Stimulated activated naive CD8-positive, alpha-beta T cell treated with anti-CD3 and anti-CD28 coated beads, Interleukin-15, Interleukin-2, amounts not matched to agents 100 ng/mL and 50 ng/mL, for 24 hours (primary cell): ENCODE measurements around the gene PAWR.
"Not testable (repeated sequence)": the region's sequence is repeated elsewhere in the genome, so short reads cannot be mapped to it uniquely, and the experiment has no call there.

Experiments used
- H3K27ac Mint-ChIP-seq: one replicate; pipeline ENCODE4 v1.8.0; 2021; ENCODE audit warnings: mild to moderate bottlenecking, mixed read lengths
- H3K27me3 Mint-ChIP-seq: one replicate; pipeline ENCODE4 v1.8.0; 2021; ENCODE audit warnings: mixed read lengths
- H3K36me3 Mint-ChIP-seq: one replicate; pipeline ENCODE4 v1.8.0; 2021; ENCODE audit warnings: low read depth, mixed read lengths
- H3K4me1 Mint-ChIP-seq: one replicate; pipeline ENCODE4 v1.8.0; 2021; ENCODE audit warnings: low read depth, mixed read lengths
- H3K4me3 Mint-ChIP-seq: one replicate; pipeline ENCODE4 v1.8.0; 2021; ENCODE audit warnings: mild to moderate bottlenecking, mixed read lengths
- H3K9me3 Mint-ChIP-seq: one replicate; pipeline ENCODE4 v1.8.0; 2021; ENCODE audit warnings: mixed read lengths

PAWR gene

DNA sequence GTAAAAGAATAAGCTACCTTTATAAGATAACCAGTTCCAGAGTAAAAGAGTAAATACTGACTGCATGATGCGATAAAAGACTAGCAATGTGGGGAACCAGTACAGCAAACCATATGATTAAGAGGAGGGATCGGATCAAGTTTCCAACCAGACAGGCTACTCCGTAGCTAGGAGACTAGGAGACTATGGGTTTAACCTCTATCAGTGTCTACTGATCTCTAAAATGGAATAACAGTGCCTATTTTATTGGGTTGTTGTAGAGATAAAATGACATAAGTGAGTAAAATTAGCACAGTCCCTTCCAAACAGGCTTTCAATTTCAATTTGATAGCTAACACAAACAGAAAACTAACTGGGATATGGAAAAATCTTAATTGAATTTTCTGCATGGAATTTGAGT, 76.0 kb downstream of the PAWR start:
- no peak overlapping the region for H3K4me3 Mint-ChIP-seq
- H3K27ac Mint-ChIP-seq = no peak overlapping the region
- H3K4me1 Mint-ChIP-seq = no peaks in the 10 kb centered on the region
- no peaks in the 10 kb centered on the region for H3K9me3 Mint-ChIP-seq
- H3K27me3 Mint-ChIP-seq = no peaks in the 10 kb centered on the region
- H3K36me3 Mint-ChIP-seq = no peaks in the 10 kb centered on the region

- no peaks in the 10 kb centered on the region for H3K4me1 Mint-ChIP-seq
- no peaks in the 10 kb centered on the region for H3K27me3 Mint-ChIP-seq
- no peaks in the 10 kb centered on the region for H3K9me3 Mint-ChIP-seq
- H3K36me3 Mint-ChIP-seq = no peaks in the 10 kb centered on the region
- H3K4me3 Mint-ChIP-seq = no peak overlapping the region
- no peak overlapping the region for H3K27ac Mint-ChIP-seq
Measured at GRCh38 chr12:79601908-79602307, 88.9 kb downstream of the PAWR start.

- Mint-ChIP-seq H3K4me3 (no peak overlapping the region), H3K27ac (no peak overlapping the region), H3K27me3 (no peaks in the 10 kb centered on the region), H3K36me3 (no peaks in the 10 kb centered on the region), H3K9me3 (no peaks in the 10 kb centered on the region), H3K4me1 (no peaks in the 10 kb centered on the region)
Measured at GRCh38 chr12:79597910-79598309, 92.9 kb downstream of the PAWR start.

DNA sequence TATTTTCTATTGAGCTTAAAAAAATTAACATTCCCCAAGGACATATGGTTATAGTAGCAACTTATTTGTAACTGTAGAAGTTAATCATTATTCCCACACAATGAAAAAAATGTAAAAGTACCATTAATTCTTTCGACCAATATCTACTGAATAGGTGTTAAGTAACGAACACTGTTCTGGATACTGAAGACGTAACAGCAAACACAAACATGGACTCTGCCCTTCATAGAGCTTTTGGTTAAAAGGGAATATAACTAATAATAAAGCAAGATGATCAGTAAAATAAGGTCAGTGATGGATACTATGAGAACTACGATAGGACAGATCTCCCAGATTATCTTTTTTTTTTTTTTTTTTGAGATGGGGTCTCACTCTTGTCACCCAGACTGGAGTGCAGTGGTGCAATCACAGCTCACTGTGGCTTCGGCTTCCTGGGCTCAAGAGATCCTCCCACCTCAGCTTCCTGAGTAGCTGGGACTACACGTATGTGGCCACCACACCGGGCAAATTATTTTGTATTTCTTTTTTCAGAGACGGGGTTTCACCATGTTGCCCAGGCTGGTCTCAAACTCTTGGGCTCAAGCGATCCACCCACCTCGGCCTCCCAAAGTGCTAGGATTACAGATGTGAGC, 93.9 kb downstream of the PAWR start:
- no peaks in the 10 kb centered on the region for H3K27me3 Mint-ChIP-seq
- no peaks in the 10 kb centered on the region for H3K9me3 Mint-ChIP-seq
- no peak overlapping the region for H3K27ac Mint-ChIP-seq
- no peaks in the 10 kb centered on the region for H3K36me3 Mint-ChIP-seq
- no peaks in the 10 kb centered on the region for H3K4me1 Mint-ChIP-seq
- H3K4me3 Mint-ChIP-seq = no peak overlapping the region

DNA sequence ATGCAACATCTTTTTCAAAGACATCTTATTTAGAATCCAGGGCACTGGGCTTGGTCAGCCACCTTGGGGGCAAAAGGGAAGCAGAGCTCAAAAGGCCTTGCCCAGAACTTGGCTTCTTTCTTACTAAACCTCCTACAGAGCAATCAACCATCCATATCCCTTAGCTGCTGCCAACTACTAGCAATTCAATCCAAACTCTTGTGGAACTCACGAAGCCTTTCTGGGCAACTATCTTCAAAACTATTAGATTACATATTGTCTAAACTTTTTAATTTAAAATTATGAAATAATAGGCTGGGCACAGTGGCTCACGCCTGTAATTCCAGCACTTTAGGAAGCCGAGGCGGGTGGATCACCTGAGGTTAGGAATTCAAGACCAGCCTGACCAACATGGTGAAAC, 95.5 kb downstream of the PAWR start:
- Mint-ChIP-seq H3K4me3 (no peak overlapping the region), H3K27me3 (no peaks in the 10 kb centered on the region)

DNA sequence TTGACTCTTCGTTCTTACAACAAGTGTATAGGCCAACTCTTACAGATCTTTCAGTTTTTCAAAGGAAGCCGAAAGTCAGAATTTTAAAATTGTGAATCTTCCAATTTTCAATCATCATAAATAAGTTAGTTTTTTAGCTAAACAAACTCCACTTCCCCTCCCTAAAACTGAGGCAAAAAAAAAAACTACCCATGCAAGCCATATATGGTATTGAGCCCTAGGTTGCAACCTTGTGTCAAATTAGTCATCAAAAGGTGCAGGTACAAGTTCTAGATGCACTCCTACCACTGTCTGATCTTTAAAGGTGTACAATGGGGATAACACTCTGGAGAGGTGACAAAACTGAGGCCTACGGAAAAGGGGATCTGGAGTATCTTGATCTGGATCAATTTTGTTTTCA, 97.9 kb downstream of the PAWR start:
- no peak overlapping the region for H3K4me3 Mint-ChIP-seq
- H3K36me3 Mint-ChIP-seq = no peaks in the 10 kb centered on the region
- H3K27me3 Mint-ChIP-seq = no peaks in the 10 kb centered on the region

More for the DNA sequence above, 95.5 kb downstream of the PAWR start:
- Mint-ChIP-seq H3K36me3 (no peaks in the 10 kb centered on the region), H3K9me3 (no peaks in the 10 kb centered on the region), H3K4me1 (no peaks in the 10 kb centered on the region), H3K27ac (no peak overlapping the region)

DNA sequence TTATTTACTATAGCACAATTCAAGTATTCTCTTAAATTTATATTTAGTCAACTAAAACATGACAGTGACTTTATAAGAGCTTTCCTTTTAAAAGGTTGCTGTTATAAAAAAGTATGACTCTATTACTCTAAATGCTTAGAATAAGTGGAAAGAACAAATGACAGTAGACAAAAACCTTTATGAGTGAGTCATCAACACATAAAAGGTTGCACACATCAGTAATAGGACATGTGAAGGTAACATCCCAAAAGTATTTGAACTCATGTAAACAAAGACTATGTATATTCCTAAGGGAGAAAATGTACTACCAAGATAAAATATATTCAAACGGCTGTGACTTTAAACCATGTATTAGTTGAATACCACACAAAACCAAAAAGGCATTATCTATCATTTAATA, 98.8 kb downstream of the PAWR start:
- H3K4me3 Mint-ChIP-seq = no peak overlapping the region
- H3K4me1 Mint-ChIP-seq = no peaks in the 10 kb centered on the region
- no peaks in the 10 kb centered on the region for H3K27me3 Mint-ChIP-seq
- H3K27ac Mint-ChIP-seq = no peak overlapping the region
- H3K9me3 Mint-ChIP-seq = no peaks in the 10 kb centered on the region
- no peaks in the 10 kb centered on the region for H3K36me3 Mint-ChIP-seq

More for the DNA sequence above, 97.9 kb downstream of the PAWR start:
- H3K4me1 Mint-ChIP-seq = no peaks in the 10 kb centered on the region
- H3K9me3 Mint-ChIP-seq = no peaks in the 10 kb centered on the region
- H3K27ac Mint-ChIP-seq = no peak overlapping the region

DNA sequence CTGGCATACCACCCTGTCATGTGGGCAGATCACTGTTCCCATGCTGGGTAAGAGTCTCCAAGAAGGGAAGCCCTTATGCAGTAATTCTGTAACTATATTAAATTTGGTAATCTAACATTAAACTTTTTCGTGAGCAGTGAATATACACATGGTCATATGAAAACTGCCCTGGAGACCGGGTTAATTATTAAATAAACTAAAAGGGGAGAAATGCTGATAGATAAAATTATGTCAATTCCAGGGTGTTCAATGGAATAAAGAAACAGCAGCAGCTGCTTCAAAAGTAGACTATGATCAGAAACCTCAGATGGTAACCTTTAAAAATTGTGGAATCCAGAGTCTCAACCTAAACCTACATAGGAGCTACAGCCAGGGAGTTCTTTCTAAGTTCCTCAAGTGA, 100.0 kb downstream of the PAWR start:
- H3K36me3 Mint-ChIP-seq = no peaks in the 10 kb centered on the region
- H3K27me3 Mint-ChIP-seq = no peaks in the 10 kb centered on the region
- no peaks in the 10 kb centered on the region for H3K4me1 Mint-ChIP-seq
- no peaks in the 10 kb centered on the region for H3K9me3 Mint-ChIP-seq
- no peak overlapping the region for H3K4me3 Mint-ChIP-seq
- no peak overlapping the region for H3K27ac Mint-ChIP-seq

DNA sequence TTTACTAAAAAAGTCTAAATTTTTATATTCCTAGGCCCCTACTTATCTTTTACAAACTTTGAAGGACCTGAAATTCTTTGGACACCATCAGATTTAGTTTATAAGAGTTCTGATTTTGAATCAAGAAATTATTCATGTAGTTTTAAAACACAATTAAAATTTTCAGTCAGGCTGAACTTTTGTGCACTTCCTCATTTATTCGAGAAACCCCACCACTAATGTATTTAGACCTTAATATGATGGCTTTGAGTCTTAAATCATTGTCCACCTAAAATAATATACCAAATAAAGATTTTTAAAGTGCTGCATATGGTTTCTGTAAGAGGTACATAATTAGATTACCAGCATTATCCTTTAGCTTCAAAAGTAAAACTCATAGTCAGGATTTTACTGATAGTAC, 103.4 kb downstream of the PAWR start:
- no peaks in the 10 kb centered on the region for H3K9me3 Mint-ChIP-seq
- H3K36me3 Mint-ChIP-seq = no peaks in the 10 kb centered on the region
- no peak overlapping the region for H3K4me3 Mint-ChIP-seq
- H3K27me3 Mint-ChIP-seq = no peaks in the 10 kb centered on the region
- H3K4me1 Mint-ChIP-seq = no peaks in the 10 kb centered on the region
- no peak overlapping the region for H3K27ac Mint-ChIP-seq

- no peaks in the 10 kb centered on the region for H3K9me3 Mint-ChIP-seq
- no peaks in the 10 kb centered on the region for H3K36me3 Mint-ChIP-seq
- no peaks in the 10 kb centered on the region for H3K4me1 Mint-ChIP-seq
- H3K27ac Mint-ChIP-seq = no peak overlapping the region
- no peaks in the 10 kb centered on the region for H3K27me3 Mint-ChIP-seq
- H3K4me3 Mint-ChIP-seq = no peak overlapping the region
Measured at GRCh38 chr12:79585147-79585546, 105.6 kb downstream of the PAWR start.

GRCh38 chr12:79573820-79574219, 116.9 kb downstream of the PAWR start:
- Mint-ChIP-seq H3K9me3 (no peaks in the 10 kb centered on the region), H3K4me1 (no peaks in the 10 kb centered on the region), H3K36me3 (peaks cover 13% of the 10 kb centered on the region), H3K4me3 (no peak overlapping the region), H3K27me3 (no peaks in the 10 kb centered on the region), H3K27ac (no peak overlapping the region)

DNA sequence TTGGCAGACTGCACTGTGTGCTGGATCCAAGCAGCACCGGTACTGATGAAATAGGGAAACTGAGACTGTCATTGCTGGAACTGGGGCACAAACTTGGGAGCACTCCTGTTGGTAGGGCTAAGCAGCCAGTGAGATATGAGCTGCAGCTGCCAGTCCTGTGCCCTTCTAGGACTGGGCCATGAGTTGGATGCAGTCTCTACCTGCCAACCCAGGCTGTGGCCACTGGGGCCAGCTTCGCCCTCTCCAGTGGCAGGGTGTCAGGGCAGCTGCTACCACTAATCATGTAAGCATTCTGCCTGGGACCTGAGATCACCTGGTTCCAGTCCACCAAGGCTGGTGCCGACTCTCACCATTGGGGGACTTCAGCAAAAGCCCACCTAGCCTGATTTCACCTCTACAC, 121.1 kb downstream of the PAWR start:
- Mint-ChIP-seq H3K36me3 (peaks cover 6% of the 10 kb centered on the region), H3K9me3 (no peaks in the 10 kb centered on the region), H3K4me3 (no peak overlapping the region), H3K27ac (no peak overlapping the region), H3K4me1 (no peaks in the 10 kb centered on the region), H3K27me3 (no peaks in the 10 kb centered on the region)

DNA sequence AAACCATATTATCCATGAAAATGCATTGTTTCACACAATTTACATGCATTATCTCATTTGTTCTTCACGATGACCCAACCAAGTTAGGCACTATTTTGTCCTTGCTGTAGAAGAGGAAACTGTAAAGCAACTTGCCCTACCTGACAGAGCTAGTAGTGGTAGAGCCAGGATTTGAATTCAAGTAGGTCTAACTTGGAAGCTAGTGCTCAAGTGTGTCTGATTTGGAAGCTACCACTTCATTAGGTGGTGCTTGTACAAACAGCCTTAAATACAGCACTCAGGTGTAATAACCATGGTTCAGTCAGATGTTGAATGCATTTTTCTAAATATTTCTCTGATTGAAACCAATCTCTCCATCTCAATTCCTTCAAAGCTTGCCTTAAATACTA, 123.6 kb downstream of the PAWR start:
- H3K4me3 Mint-ChIP-seq = no peak overlapping the region
- no peaks in the 10 kb centered on the region for H3K27me3 Mint-ChIP-seq
- no peaks in the 10 kb centered on the region for H3K9me3 Mint-ChIP-seq
- H3K4me1 Mint-ChIP-seq = no peaks in the 10 kb centered on the region
- peaks cover 3% of the 10 kb centered on the region for H3K36me3 Mint-ChIP-seq
- no peak overlapping the region for H3K27ac Mint-ChIP-seq

DNA sequence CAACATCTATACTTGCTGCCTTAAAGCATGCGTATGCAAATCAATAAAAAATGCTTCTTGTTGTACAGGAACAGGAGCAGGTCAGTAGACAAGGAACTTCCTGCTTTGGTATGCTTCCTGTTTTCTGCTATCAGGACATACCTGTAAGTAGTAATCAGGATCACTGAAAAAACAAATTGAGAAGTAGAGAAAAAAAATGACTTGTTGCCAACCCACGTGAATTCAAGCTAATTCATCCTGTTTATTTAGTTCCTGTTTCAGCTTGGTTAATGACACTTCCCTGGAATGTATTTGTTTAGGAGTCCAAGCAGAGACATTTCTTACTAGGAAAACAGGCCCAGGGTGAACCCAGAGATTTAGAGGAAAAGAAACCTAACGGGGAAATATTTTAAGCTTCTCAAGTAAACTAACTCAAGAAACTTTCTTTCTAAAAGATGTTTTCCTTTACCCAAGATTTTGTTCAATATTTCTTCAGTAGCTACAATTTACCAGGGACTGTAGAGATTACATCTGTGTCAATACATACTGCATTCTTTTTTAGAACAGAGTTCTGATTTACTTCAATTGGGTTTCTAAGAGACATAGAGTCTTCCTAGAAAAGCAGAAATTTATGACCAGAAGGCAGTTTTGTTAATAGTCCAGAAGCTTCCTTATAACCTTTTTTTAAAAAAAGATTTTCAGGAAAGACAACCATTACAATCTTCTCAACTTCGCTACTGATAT, 124.2 kb downstream of the PAWR start:
- Mint-ChIP-seq H3K4me1 (no peaks in the 10 kb centered on the region), H3K4me3 (no peak overlapping the region), H3K27me3 (no peaks in the 10 kb centered on the region), H3K36me3 (peaks cover 3% of the 10 kb centered on the region), H3K9me3 (no peaks in the 10 kb centered on the region), H3K27ac (no peak overlapping the region)

GRCh38 chr12:79564727-79565350, 125.9 kb downstream of the PAWR start:
- H3K4me1 Mint-ChIP-seq, H3K27ac Mint-ChIP-seq, H3K9me3 Mint-ChIP-seq: not testable (repeated sequence)

More at GRCh38 chr12:79564727-79565350, 125.9 kb downstream of the PAWR start:
- not testable (repeated sequence) for H3K27me3 Mint-ChIP-seq, H3K4me3 Mint-ChIP-seq, H3K36me3 Mint-ChIP-seq
